Kidney glomerular epithelial cell (primary cell): ENCODE measurements around the gene ZRANB3.
"Not testable (repeated sequence)": the region's sequence is repeated elsewhere in the genome, so short reads cannot be mapped to it uniquely, and the experiment has no call there.

Experiments
- DNase-seq: peaks from one replicate; lab custom pipeline; 2025; lab: John Stamatoyannopoulos, UW

ZRANB3 gene

DNA sequence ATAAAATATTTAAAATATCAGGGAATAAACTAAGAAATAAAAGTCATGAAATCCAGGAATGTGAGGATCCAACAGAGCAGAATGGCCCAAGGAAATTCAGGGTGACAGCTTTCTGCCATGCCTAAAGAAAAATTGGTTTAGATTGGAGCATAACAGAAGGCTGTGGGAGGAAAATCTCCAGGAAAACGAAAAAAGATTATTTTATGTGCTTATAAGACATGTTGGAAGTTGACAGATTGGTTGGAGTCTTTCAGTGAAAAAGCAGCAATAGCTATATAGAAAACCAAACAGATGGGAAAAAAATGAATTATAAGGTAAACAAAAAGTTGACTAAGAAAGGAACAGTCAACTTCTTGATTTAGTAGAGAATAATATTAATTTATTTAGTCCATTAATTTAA is 203.9 kb downstream of the ZRANB3 start:
- no peak for DNase-seq

GRCh38 chr2:135320465-135321355 is 210.3 kb downstream of the ZRANB3 start:
- DNase-seq, result no peak

GRCh38 chr2:135318808-135319207 is 212.2 kb downstream of the ZRANB3 start:
- DNase-seq, result no peak

- no peak for DNase-seq
Observed at GRCh38 chr2:135317375-135317774, 213.6 kb downstream of the ZRANB3 start.

- no peak for DNase-seq
Observed at GRCh38 chr2:135311962-135312361, 219.1 kb downstream of the ZRANB3 start.

DNA sequence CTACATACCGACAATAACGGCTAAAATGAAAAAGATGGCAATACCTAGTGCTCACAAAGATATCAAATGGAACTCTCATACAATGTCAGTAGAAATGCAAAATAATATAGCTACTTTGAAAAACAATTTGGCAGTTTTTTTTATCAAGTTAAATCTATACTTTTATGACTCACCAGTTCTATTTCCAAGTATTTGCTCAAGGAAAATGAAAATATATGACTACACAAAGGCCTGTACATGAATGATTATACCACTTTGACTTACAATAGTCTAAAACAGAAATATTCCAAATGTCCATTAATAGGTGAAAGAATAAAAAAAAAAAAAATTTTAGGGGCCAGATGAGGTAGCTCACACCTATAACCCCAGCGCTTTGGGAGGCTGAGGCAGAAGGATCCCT is 219.8 kb downstream of the ZRANB3 start:
- DNase-seq, result no peak

- no peak for DNase-seq
Observed at GRCh38 chr2:135304694-135305093, 226.3 kb downstream of the ZRANB3 start.

GRCh38 chr2:135299658-135300244 is 231.3 kb downstream of the ZRANB3 start:
- DNase-seq, result no peak

DNA sequence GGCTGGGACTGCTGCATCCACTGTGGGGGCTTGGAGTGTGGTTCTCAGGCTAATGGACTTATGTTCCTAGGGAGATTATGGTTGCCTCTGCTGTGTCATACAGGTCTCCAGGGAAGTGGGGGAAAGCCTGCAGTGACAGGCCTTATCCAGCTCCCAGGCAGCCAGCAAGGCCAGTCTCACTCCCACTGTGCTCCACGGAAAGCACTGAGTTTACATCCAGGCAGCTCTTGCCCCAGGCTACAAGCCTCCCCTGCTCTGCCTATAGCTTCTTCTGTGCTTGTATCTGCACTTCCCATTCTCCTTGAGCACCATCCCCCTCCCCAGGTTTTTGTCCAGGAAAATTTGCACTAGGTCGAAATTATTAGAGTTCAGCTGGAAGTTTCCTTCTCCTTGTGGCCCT is 231.9 kb downstream of the ZRANB3 start:
- DNase-seq, result no peak

DNA sequence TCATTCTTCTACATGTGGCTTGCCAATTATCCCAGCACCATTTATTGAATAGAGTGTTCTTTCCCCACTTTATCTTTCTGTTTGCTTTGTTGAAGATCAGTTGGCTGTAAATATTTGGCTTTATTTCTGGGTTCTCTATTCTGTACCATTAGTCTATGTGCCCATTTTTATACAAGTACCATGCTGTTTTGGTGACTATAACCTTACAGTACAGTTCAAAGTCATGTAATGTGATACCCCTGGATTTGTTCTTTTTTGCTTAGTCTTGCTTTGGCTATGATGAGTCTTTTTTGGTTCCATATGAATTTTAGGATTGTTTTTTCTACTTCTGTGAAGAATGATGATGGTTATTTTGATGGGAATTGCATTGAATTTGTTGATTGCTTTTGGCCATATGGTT is 243.9 kb downstream of the ZRANB3 start:
- DNase-seq, result not testable (repeated sequence)

DNA sequence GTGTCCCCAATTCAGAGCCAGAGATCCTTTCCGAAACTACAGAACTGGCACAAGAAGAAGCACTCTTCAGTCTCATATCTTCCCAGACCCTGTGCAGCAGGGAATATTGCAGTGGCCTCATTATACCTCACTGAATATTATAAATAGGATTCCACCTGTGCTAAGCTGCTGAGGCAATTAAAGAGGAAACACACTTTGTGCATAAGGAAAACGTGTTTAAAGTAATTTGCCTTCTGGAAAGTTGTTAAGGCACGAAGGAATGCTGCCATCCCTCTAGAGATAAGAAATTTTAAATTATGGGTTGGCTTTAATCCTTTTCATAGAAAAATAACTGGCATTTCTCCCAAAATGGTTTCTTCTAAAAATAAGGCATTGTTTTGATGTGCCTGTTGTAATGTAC is 245.6 kb downstream of the ZRANB3 start:
- no peak for DNase-seq

- no peak for DNase-seq
Observed at GRCh38 chr2:135281379-135281778, 249.6 kb downstream of the ZRANB3 start.

DNA sequence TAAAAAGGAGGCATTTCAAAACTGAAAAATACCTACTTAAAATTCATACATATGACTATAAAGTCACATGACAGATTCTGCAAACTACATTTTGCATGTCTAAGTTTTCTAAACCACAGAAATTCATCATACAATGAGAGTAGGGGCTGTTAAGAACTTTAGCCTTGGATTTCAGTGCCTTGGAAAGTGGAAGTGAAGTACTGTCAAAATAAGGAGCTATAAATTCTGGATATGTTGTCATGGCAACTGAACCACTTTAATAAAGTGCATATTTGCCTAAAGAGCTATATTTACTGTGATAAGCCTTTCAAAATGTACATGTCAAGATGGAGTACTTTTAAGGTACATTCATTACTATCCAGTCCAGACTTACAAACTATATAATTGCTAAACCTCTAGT is 251.8 kb downstream of the ZRANB3 start:
- no peak for DNase-seq

GRCh38 chr2:135276525-135276924 is 254.5 kb downstream of the ZRANB3 start:
- DNase-seq, result no peak

- no peak for DNase-seq
Observed at GRCh38 chr2:135271006-135271405, 260.0 kb downstream of the ZRANB3 start.

DNA sequence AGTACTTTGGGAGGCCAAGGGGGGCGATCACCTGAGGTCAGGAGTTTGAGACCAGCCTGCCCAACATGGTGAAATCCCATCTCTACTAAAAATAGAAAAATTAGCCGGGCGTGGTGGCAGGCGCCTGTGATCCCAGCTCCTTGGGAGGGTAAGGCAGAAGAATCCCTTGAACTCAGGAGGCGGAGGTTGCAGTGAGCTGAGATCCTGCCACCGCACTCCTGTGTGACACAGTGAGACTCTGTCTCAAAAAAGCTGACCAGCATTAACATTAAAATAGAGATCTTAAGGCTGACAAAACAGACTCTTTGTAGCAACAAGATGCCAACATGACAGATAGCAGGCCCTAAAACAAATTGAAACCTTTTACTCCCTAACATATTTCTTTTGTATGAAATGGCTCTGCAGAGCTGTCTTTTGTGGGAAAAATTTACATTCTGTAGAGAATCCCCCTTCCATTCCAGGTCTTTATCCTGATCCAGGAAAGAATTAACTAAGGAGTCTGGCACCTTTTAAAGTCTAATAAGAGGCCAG is 265.0 kb downstream of the ZRANB3 start:
- no peak for DNase-seq

- no peak for DNase-seq
Observed at GRCh38 chr2:135259123-135259522, 271.9 kb downstream of the ZRANB3 start.

DNA sequence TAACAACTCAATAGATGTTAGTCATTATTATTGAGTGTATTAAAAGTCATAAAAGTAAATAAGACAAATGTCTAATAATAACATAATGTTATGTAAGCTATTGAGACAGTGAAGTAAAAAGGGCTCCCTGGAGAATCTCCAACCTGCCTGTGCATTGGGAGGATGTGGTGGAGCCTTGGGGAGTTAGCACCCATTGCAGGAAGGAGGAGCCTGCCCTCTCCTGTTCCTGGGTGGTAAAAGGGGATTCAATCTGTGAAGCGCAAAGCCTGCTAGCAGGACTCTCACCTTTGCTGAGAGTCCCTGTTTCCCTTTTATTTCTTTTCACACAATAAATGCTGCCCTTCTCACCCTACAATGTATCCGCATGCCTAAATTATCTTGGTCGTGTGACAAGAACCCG is 272.8 kb downstream of the ZRANB3 start:
- DNase-seq, result no peak

DNA sequence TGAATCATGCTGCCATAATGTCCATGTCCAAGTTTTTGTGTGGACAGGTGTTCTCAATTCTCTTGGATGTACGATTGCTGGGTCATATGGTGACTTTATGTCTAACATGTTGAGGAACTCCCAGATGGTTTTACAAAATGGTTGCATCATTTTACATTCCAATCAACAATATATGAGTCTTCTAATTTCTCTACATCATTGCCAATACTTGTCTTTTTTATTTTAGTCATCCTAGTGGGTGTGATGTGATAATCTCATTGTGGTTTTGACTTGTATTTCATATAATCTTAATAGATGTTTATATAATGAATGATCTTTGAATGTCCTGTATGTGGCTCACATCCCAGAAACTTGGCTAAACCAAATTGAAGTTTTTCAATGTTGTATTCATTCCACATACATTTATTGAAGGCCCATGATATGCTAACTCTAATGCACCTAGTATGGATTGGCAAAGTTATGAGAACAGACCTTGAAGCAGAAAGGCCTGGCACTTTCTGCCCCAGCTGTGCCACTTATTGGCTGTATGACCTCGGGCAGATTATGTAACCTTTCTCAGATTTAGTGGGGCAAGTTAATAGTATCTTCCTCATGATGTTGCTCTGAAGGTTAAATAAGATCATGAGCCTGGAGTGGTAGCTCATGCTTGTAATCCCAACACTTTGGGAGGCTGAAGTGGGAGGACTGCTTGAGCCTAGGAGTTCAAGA is 273.5 kb downstream of the ZRANB3 start:
- DNase-seq, result no peak

DNA sequence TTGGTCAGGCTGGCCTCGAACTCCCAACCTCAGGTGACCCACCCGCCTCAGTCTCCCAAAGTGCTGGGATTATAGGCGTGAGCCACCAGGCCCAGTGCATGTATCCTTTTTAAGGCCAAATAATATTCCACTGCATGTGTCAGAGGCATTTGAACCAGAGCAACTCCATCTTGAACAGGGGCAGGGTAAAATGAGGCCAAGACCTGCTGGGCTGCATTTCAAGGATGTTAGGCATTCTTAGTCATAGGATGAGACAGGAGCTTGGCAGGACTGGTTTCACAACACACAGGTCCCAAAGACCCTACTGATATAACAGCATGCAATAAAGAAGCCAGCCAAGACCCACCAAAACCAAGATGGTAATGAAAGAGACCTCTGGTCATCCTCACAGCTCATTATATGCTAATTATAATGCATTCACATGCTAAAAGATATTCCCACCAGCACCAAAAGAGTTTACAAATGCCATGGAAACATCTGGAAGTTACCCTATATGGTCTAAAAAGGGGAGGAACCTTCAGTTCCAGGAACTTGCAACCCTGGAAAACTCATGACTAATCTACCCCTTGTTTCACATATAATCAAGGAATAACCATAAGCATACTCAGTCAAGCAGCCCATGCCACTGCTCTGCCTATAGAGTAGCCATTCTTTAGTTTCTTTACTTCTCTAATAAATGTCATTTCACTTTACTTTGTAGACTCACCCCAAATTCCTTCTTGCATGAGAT is 274.3 kb downstream of the ZRANB3 start:
- no peak for DNase-seq

DNA sequence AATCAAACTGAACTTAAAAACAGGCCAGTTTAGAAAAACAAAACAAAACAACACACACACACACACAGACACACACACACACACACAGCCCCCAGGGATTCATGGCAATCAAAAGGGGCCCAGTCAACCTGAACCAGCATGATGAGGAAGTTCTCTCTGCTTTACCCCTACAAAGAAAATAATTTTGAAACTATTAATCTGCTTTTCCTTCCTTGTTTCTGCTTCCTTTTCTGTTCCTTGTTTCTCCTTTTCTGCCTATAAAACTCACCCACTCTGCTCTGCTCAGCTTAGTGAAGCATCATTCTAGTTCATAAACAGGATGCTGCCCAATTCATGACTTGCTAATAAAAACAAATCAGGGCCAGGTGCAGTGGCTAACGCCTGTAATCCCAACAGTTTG is 275.8 kb downstream of the ZRANB3 start:
- no peak for DNase-seq

DNA sequence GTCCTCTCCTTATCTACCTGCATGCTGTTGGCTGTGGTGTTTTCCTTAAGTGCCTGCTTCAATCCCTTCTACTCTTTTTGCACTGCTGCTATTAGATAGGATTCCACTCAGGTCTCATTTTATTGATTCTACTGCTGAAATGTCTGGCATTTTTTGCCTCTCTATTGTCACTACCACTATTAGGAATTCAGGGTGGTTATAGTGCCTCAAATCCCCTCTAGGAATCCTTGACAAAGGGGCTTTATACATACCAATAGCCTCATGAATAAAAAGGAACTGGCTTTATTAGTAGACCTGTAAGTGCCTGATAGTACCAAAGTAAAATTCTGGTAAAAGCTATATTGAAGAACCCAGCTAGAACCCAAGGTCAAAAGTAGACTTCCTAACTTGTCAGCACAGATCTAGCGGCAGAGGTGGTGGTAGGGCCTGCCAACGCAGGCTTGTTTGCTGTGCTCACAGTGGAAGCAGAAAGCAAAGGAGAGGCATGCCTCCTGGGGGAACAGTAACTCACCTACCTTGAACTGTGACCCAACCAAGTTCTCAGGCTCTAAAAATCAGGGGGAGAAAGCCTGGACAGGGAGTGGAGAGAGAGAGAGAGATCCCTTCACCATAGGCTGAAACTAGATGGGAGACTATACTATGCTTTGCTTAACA is 278.1 kb downstream of the ZRANB3 start:
- DNase-seq, result no peak
